Right renal cortex interstitium (tissue), 3 donors: ENCODE data around the gene RNF168. TPM values are rescaled to one million over a fixed set of nuclear protein-coding genes. Genes with fewer than 3 reads are reported as not detected.
"Not testable (repeated sequence)": the region's sequence is repeated elsewhere in the genome, so short reads cannot be mapped to it uniquely, and the experiment has no call there.

ENCODE experiments used
- DNase-seq, 3 donors: peaks; one replicate each; pipeline ENCODE4 v3.0.0-alpha.2; 2013; ENCODE audit warnings: low read depth in 3 of 3, low spot score in 2 of 3
- polyA plus RNA-seq, 3 donors: library from polyadenylated mRNA; unstranded; fragments of 120-200 nt; gene quantifications; one replicate each; pipeline ENCODE4 v1.2.1, GENCODE V29; 2013; ENCODE audit not compliant: insufficient read length in 3 of 3

RNF168 gene, protein sequence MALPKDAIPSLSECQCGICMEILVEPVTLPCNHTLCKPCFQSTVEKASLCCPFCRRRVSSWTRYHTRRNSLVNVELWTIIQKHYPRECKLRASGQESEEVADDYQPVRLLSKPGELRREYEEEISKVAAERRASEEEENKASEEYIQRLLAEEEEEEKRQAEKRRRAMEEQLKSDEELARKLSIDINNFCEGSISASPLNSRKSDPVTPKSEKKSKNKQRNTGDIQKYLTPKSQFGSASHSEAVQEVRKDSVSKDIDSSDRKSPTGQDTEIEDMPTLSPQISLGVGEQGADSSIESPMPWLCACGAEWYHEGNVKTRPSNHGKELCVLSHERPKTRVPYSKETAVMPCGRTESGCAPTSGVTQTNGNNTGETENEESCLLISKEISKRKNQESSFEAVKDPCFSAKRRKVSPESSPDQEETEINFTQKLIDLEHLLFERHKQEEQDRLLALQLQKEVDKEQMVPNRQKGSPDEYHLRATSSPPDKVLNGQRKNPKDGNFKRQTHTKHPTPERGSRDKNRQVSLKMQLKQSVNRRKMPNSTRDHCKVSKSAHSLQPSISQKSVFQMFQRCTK
- polyA plus RNA-seq: 10 to 100 TPM; 16.0 to 16.9 (median 16.8) TPM

DNA sequence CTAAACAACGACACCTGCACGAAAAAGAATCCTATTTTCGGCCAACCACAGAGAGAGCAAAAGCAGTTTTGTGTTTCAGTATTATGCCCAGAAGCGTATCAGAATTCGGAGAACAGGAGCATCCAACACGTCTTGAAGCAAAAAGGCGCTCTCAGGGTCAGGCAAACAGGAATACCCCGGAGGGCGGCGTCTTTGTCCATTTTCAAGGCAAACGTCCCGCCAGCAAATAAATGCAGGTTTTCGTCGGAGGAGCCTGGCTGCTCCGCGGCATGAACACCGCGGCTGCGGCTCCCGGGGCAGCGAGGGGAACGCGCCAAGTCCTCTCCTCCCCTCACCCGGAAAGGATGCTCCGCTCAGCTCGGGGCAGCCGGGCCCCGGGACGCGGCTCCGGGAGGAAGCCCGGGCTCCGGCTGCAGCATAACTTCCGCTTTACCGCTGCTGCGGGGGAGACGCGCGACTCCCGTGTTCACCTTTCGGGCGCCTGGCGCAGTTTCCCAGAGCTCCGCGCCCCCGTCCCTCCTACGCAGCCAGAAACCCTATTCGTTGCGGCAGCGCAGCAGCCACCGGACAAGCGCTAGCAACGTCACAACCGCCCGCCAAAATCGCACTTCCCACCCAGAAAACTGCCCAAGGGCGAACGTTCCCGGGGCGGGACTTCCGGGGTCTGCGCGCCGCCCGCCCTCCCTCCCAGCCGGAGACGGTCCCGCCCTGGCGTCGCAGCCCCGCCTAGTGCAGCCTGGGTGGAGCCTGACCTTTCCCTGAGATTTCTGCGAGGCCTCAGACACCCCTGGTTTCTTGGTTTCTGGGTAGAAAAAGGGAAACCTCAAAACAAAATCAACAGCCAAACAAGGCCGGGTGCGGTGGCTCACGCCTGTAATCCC, at the start of gene RNF168:
TSS of gene RNF168 (minus strand) at position 573 of the 881 bp plus-strand sequence. CDS start 595 bp downstream, outside the sequence.
- peak; percentile 83 to 87 (median 86) for DNase-seq

DNA sequence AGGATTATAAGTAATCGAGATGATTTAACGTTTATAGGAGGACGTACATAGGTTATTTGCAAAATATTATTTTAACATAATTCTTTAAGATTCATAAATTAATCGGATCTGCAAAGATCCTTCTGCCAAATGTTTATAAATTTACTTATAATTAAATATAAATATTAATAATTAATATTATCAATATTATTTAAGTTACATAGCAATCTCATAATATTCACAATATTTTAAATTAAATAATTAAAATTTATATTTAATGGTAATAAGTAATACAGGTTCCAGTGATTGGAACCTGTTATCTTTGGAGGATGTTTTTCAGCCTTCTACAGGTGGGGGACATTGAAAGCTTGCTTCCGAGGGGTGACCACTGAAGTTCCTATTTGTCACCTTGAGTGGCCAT, 48.7 kb upstream of the RNF168 start:
- no peak for DNase-seq

DNA sequence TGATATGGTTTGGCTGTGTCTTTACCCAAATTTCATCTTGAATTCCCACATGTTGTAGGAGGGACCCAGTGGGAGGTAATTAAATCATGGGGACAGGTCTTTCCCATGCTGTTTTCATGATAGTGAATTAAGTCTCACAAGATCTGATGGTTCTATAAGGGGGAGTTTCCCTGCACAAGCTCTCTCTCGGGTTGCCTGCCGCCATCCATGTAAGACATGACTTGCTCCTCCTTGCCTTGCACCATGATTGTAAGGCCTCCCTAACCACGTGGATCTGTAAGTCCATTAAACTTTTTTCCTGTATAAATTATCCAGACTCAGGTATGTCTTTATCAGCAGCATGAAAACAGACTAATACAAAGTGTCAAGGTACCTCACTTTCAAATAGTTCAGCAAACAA, 46.6 kb upstream of the RNF168 start:
- DNase-seq: not testable (repeated sequence)

DNA sequence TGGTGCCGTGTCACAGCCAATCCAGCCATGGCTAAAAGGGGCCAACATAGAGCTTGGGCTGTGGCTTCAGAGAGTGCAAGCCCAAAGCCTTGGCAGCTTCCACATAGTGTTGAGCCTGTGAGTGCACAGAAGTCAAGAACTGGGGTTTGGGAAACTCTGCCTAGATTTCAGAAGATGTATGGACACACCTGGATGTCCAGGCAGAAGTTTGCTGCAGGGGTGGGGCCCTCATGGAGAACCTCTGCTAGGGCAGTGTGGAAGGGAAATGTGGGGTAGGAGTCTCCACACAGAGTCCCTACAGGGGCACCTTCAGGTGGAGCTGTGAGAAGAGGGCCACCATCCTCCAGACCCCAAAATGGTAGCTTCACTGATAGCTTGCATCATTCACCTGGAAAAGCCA, 45.7 kb upstream of the RNF168 start:
- DNase-seq: not testable (repeated sequence)

DNA sequence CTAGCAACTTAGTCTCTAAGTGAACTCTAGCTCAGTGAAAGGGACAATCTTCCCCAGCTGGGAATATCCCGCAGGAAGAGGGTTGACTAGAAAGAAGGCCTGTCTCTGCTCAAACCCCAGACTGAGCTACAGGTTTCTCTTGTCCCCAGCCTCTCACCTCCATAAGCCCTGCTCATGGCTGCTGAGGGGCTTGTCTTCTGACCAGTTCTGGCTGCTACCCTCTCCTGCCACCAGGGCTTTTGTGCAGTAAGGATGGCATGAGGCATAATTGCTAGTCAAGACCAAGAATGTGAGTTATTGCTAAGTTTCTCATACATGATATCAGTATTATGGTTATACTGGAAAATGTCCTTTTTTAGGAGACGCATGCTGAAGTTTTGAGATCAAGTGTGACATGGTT, 43.5 kb upstream of the RNF168 start:
- no peak for DNase-seq

DNA sequence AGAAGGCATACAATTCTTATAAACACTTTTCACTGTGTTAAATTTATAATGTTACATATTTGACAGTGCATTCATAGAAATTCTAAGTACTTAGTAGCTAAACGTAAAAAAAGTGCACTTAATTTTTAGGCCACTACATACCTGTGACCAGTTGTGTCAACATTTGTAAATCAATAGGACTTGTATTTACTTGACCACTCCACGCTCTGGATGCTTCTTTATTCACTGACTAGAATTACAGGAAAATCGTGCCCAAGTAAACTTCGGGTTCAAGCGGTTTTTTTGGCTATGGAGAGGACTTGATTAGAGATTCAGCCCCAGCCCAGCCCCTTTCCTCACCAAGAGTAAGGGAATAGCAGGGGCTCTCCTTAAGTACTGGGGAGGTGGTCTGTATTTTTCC, 43.0 kb upstream of the RNF168 start:
- DNase-seq: no peak

DNA sequence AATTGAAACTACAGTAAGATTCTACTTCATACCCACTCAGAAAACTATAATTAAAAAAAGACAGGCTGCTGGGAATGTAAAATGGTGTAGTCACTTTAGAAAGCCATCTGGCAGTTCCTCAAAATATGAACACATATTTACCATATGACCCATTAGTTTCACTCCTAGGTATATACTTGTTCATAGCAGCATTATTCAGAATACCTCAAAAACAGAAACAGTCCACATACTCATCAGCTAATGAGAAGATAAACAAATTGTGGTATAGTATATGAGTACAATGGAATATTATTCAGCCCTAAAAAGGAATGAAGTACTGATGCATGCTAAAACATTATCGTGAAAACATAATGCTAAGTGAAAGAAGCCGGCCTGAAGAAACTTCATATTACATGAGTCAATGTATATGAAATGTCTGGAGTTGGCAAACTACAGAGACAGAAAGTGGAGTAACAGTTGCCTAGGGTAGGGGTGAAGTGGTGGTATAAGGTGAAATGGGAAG, 41.0 kb upstream of the RNF168 start:
- no peak for DNase-seq

DNA sequence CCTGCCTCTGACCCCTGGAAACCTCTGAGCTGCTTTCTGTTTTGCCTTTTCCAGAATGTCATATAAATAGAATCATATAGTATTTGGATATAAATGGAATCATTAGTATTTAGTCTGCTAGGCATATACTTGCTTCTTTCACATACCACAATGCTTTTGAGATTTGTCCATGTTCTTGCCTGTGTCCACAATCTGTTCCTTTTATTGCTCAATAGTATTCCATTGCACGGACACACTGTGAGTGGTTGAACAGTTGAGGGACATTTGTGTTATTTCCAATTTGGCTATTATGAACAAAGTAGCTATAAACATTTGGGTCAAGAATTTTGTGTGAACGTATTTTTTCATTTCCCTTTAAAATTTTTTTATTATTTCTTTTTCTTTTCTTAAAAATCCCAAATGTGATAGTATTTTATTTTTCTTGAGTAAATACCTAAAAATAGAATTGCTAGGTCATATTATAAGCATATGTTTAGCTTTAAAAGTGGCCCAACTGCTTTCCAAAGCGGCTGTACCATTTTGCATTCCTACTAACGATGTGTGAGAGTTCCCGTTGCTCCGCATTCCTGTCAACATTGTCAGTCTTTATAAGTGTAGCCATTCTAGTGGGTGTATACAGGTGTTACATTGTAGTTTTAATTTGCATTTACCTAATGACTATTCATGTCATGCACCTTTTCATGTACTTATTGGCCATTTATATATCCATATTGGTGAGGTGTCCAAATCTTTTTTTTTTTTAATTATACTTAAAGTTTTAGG, 38.3 kb upstream of the RNF168 start:
- no peak for DNase-seq

DNA sequence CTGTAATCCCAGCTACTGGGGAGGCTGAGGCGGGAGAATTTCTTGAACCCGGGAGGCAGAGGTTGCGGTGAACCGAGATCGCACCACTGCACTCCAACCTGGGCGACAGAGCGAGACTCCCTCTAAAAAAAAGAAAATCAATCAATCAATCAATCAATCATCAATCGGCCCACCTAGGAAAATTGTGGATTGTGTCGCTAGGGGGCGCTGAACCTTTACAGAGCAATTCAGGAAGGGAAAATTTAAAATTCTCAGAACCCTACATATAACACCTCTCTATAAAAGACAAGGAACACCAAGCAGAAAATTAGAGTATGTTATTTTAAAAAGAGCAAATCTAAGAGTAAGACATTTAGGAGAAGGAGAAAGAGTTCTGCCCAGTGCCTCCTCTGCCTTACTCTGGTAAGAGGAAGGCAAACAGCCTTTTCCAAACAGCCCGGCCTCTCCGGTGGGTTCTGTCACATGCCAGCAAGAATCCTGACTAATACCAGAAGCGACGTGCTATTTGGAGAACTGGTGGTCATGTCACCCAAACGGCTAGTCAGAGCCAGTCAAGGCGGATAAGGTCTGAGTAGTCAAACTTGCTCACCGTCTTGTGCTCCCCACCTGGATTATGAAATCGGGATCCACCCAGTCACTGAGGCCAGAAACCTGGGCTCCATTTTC, 33.9 kb upstream of the RNF168 start:
- DNase-seq: peak in 1 of 3 donors; percentile 5

DNA sequence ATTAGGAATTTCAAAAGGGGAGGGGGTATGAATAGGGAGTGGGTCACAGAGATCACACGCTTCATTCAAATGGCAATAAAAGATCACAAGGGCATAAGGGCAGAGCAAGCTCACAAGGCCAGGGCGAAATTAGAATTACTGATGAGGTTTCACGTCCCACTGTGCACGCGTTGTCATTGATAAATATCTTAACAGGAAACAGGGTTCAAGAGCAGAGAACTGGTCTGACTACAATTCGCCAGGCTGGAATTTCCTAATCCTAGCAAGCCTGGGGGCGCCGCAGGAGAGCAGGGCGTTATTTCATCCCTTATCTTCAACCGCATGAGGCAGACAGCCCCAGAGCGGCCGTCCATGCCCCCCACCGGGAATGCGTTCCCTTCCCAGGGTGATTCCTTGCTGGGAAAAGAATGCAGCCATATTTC, 29.7 kb upstream of the RNF168 start:
- DNase-seq: no peak

DNA sequence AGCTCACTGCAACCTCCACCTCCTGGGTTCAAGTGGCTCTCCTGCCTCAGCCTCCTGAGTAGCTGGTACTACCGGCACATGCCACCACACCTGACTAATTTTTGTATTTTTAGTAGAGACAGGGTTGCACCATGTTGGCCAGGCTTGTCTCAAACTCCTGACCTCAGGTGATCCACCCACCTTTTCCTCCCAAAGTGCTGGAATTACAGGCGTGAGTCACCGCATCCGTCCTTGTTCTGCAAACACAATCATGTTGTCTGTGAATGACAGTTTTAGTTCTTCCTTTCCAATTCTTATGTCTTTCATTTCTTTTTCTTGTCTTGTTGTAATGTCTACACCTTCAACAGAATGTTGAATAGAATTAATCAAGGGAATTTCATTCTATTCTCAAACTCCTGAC, 27.9 kb upstream of the RNF168 start:
- DNase-seq: no peak

DNA sequence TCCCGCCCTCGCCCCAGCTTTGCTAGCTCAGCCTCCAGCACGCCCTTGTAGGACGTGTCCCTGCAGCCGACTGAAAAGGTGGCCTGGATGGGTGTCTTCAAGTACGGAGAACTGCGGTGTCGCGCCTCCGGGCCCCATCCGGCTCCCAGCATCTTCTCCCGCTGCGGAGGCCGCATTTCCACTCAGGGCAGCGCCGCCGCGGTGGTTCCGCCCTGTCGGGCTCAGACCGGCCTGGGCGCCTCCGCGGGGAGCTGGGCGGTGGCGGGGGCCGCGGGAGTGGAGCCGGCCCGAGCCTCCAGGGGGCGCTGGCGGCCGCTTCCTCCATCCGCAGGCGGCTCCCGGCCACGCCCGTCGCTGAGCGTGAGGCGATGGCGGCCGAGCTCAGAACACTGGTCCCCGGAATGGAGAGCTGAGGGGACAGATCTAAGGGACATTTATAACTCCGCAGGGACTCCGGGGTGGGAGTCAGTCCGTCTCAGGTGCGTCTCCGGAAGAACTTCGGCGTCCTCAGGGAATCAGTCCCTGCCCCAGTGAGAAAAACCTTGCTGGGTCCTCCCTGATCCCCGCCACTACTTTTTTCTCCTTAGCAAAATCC, 25.2 kb upstream of the RNF168 start:
- DNase-seq: peak; percentile 36 to 73 (median 49)

DNA sequence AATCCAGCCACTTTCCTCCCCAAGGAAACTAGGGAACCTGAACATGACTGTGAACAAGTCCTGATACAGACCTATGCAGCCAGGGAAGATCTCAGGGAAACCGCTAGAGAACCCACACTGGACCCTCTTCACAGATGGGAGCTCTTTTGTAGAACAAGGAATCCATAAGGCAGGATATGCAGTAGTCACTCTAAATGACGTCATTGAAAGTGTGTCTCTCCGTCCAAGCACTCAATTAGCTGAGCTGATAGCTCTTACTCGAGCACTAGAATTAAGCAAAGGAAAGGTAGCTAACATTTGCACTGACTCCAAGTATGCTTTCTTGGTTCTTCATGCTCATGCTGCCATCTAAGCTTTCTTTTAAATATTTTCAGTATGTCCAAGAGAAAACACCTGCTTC, 21.6 kb upstream of the RNF168 start:
- DNase-seq: no peak

DNA sequence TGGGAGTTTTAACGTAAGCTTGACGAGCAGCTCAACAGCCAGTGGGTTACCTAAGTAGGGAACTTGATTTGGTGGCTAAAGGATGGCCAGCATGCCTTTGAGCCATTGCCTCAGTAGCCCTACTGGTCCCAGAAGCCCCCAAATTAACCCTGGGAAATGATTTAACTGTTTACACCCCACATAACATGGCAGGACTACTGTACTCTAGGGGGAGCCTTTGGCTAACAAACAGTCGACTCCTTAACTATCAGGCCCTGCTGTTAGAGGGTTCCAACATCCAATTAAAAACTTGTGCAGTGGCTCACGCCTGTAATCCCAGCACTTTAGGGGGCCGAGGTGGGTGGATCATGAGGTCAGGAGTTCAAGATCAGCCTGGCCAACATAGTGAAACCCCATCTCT, 21.0 kb upstream of the RNF168 start:
- no peak for DNase-seq

DNA sequence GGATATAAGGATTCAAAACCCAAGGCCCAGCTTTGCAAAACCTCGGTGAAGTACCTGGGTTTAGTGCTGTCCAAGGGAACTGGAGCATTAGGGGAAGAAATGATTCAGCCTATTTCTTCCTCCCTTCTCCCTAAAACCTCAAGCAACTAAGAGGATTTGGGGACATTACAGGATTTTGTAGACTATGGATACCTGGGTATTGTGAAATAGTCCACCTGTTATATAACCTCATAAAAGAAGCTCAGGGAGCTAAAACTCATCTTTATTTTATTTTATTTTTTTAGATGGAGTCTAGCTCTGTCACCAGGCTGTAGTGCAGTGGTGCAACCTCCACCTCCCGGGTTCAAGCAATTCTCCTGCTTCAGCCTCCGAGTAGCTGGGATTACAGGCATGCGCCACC, 20.3 kb upstream of the RNF168 start:
- DNase-seq: no peak

DNA sequence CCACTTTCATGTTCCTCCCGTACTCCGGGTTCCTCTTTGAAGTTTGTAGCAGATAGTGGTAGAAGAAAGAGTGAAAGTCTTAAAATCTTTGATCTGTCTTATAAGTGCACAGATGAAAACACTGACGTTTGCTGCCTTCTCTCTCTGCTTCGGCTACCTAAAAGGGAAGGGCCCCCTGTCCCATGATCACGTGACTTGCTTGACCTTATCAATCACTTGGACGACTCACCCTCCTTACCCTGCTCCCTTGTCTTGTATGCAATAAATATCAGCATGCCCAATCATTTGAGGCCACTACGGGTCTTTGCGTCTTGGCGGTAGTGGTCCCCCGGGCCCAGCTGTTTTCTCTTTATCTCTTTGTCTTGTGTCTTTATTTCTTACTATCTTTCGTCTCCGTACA, 17.7 kb upstream of the RNF168 start:
- DNase-seq: not testable (repeated sequence)

DNA sequence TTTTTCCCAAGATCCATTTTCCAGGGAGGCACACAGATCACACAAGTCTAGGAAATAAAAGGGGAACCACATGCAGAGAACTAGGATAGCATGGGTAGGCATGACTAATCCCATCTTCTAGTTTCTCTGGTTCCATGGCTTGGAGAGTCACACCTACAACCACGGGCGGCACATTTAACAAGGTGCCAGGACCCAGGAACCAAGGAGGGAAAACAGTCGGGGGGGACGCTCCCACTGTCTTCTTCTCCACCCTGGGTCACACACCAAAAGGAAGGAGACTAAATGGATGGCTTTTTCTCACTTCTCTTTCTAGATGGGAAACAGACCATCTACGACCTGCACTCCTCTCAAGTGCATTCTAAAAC, 16.1 kb upstream of the RNF168 start:
- no peak for DNase-seq

DNA sequence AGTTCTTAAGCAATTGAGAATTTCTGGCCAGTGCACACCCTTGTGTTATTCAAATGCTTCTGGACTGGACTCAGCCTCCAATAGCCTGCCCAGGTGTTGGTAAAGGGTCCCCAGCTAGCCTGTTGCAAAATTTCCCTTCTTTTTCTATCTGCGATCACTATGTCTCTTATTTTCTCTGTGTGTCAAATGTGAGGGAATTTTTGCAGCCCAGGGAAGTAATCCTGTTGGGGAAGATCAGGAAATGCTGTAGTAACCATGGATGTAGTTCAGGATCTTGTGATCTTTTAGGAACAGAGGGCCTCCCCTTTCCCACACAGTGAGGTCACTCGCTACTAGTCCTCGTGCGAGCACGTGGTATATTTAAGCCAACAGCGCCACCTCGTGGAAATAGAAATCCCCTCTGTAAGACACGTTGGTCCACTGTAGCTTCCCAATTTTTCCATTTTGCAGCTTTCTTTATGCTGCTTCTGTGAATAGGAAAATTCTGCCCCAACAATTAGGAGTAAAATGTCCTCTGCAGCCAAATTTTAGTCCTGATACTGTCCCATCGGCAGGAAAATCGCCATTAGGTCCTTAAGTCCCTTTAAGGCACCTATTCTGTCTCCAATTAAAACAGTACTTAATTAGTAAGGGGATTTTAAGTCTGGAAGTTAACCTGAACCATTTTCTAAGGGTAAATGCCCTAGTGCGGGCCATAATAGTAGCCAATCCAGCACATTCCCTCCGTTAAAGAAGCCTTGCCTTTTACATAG, 15.6 kb upstream of the RNF168 start:
- no peak for DNase-seq

DNA sequence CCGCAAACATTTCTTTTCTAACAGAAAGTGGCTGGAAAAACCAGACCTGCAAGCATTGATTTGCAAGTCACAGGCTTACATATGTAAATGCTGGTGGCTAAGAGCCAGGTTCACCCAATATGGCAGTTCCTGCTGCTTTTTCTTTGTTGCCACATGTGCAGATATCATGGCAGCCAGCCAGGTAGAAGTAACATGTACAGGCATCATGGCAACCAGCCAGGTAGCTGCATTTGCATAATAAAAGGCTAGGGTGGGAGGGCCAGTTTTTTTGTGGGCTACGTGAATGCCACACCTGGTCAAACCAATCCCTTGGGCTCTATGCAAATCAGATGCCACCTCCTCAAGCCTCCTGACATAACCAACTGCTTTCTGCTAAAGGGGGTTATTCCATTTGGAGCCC, 14.4 kb upstream of the RNF168 start:
- no peak for DNase-seq
